K562 treated with DMSO at 1 percent for 48 hours (cell line): ENCODE data around the gene BSN. TPM values are rescaled to one million over a fixed set of nuclear protein-coding genes. Genes with fewer than 3 reads are reported as not detected.

Experiments used
- total RNA-seq: library from RNA; unstranded; fragments of 300-600 nt; gene quantifications from 2 replicates; pipeline ENCODE4 v1.2.3, GENCODE V29; 2022; ENCODE audit warnings: low replicate concordance; ENCODE audit errors: extremely low read depth

The BSN gene, protein sequence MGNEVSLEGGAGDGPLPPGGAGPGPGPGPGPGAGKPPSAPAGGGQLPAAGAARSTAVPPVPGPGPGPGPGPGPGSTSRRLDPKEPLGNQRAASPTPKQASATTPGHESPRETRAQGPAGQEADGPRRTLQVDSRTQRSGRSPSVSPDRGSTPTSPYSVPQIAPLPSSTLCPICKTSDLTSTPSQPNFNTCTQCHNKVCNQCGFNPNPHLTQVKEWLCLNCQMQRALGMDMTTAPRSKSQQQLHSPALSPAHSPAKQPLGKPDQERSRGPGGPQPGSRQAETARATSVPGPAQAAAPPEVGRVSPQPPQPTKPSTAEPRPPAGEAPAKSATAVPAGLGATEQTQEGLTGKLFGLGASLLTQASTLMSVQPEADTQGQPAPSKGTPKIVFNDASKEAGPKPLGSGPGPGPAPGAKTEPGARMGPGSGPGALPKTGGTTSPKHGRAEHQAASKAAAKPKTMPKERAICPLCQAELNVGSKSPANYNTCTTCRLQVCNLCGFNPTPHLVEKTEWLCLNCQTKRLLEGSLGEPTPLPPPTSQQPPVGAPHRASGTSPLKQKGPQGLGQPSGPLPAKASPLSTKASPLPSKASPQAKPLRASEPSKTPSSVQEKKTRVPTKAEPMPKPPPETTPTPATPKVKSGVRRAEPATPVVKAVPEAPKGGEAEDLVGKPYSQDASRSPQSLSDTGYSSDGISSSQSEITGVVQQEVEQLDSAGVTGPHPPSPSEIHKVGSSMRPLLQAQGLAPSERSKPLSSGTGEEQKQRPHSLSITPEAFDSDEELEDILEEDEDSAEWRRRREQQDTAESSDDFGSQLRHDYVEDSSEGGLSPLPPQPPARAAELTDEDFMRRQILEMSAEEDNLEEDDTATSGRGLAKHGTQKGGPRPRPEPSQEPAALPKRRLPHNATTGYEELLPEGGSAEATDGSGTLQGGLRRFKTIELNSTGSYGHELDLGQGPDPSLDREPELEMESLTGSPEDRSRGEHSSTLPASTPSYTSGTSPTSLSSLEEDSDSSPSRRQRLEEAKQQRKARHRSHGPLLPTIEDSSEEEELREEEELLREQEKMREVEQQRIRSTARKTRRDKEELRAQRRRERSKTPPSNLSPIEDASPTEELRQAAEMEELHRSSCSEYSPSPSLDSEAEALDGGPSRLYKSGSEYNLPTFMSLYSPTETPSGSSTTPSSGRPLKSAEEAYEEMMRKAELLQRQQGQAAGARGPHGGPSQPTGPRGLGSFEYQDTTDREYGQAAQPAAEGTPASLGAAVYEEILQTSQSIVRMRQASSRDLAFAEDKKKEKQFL (N-terminal part only)
- not detected in 2 replicates for total RNA-seq

DNA sequence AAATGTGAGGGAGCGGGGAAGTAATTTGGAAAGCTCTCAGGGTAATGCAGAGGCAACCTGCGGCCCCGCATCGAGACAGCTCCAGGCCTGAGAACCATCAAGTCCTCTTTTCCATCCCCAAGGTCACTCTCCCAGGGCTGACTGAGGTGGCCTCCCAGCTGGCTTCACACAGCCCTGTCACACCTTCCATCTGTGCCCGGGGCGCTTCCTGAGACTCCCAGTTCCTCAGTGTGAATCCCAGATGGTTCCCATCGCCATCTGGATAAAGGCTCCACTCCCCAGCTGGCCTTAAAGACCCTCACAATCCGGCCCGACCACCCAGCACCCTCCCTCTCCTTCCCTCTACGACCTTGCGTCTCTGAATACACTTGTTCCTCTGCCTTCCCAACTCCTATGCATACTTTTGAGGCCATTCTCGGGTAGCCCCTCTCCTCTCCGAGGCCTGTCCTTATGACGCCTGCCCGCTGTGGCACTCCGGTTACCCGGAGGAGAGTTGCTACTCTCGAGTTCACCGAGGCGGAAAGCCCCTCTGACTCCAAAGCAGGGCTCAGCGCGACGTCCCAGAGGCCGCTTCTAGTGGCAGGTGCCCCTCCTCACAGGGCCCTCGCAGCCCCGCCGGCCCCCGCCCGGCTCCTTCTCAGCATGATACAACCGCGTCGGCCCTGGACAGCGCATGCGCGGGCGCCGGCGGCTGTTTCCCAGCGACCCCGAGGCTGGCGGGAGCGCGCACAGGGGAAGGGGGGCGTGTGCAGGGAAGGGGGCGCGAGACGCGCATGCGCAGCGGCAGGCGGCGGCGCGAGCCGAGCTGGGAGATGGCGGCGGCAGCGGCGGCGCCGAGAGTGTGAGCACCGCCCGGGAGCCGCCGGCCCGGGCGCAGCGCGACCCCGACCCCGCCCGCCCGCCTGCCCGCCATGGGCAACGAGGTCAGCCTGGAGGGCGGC is at the start of gene BSN:
Gene BSN (plus strand): TSS at position 786 of the 941 bp plus-strand sequence. CDS start 126 bp downstream, at position 912.

DNA sequence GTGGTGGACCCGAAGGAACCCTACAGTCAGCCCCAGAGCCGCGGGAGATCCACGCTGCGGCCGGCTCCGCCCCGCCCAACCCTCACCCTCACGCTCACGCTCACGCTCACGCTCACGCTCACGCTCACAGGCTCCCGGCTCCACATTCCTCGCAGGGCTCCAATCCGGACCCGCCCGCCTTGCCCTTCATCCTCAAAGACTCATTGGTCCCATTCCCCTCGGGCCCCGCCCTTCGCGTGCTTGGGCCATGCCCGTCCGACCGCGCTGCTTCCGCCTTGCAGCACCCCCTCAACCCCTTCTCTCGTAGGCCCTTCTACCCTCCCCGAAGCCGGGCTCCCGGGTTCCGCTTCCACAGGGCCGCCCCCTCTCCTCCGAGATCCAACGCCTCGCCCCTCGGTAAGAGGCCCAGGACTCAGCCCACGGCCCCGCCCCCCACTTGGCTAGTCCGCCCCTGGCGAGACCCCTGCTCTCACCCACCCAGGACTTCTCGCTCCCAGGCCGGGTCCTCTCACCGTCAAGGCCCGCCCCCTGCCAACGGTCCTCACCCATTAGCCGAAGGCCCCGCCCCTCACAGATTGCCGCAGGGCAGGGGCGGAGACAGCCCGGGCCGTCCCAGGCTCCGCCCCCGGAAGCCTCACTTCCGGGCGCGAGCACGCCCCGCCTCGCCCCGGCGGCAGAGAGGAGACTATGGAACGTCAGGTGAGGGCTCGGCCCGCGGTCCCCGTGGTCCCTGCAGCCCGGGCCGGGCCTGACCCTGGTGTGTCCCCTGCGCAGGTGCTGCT is 119.6 kb downstream of the BSN start, which contains the start of gene APEH:
Gene APEH (plus strand): TSS at position 637 of the 782 bp plus-strand sequence. CDS start 51 bp downstream, at position 688.

DNA sequence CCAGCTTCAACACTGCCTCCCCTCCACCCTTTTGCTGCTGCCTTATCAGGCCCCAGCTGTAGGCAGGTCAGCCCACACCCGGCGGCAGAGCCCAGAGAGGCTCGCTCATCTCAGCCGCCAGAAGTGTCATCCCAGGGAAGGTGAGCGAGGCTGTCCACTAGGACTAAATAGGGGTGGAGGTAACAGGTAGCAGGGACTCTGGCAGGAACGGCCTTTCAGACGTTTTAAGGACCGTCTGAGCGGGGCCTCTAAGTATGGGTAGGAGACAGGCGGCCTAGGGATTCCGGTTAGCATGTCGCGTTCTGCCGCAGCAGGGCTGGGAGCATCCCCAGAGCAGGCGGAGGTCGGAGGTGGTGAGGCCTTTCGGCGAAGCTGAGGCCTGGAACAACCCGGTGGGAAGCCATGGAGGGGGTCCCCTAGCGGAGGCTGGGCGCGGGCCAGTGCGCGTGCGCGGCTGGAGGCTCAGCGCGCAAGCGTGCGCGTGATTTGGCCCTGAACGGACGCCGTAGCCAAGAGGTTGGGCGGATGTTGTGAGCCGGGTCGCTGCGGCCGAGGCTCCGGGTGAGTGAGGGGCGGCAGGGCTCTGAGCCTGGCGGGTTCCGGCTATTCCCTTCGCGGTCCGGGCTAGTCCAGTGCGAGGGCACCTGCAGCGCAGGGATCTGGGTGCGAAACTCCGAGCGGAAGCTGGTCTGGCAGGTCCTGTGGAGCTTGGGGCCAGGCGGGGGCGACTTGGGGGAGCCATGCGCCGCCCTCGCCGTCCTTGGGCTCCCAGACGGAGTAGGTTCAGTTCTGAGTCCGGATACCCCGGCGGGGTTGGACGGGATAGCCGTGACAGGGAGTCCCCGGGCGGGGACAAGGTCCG is 135.0 kb downstream of the BSN start, which contains the start of the genes MST1 and RNF123:
Gene MST1 (minus strand): TSS at position 429 of the 862 bp plus-strand sequence. CDS start 783 bp downstream, outside the sequence.
Gene RNF123 (plus strand): TSS at position 512 of the 862 bp plus-strand sequence. CDS start 1,609 bp downstream, outside the sequence.

DNA sequence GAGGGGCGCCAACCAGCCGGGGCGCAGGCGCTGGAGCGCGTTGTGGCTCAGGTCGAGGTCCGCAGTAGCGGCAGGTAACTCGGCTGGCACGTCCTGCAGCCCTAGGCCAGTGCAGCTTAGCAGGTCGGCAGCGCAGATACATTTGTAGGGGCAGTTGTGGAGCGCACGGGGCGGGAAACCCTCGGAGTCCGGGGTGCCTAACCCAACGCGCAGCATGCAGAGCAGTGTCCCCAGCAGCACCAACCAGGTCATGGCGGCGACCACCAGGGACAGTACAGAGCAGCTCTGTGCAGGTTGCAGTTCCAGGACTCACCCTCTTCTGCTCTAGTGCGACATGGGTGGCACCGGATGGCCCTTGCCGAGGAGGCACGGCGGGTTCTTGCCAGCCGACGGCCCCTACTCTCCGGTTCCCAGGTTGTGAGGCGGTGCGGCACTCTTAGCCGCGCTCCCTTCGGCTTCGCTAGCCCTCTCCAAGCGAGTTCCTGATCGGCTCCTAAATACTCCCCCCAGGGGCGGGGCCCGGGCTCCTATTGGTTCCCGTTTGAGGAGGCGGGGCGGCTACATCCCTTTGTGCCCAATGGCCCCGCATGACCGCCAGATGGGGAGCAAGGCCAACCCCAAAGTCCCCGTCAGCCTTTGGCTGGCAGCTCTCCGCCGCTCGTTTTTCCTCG is 165.1 kb downstream of the BSN start, which contains the start of gene AMIGO3:
Gene AMIGO3 (minus strand): TSS at position 471 of the 671 bp plus-strand sequence. CDS start 219 bp downstream, at position 252.

Other genes with a start within 250 kb of the BSN start
- not detected in 2 replicates for gene USP4, start 214.4 kb upstream of the BSN start, total RNA-seq
- not detected in 2 replicates for gene GPX1, start 196.1 kb upstream of the BSN start, total RNA-seq
- not detected in 2 replicates for gene RHOA, start 142.5 kb upstream of the BSN start, total RNA-seq
- not detected in 2 replicates for gene TCTA, start 142.1 kb upstream of the BSN start, total RNA-seq
- gene AMT, start 132.0 kb upstream of the BSN start, total RNA-seq, result not detected in 2 replicates
- gene NICN1, start 125.2 kb upstream of the BSN start, total RNA-seq, result not detected in 2 replicates
- gene DAG1, start 84.2 kb upstream of the BSN start, total RNA-seq, result not detected in 2 replicates
- not detected in 2 replicates for gene APEH, start 119.9 kb downstream of the BSN start, total RNA-seq
- gene MST1, start 135.0 kb downstream of the BSN start, total RNA-seq, result not detected in 2 replicates
- not detected in 2 replicates for gene RNF123, start 135.1 kb downstream of the BSN start, total RNA-seq
- gene AMIGO3, start 165.2 kb downstream of the BSN start, total RNA-seq, result not detected in 2 replicates
- not detected in 2 replicates for gene GMPPB, start 169.5 kb downstream of the BSN start, total RNA-seq
- not detected in 2 replicates for gene IP6K1, start 232.1 kb downstream of the BSN start, total RNA-seq
- not detected in 2 replicates for gene CDHR4, start 245.4 kb downstream of the BSN start, total RNA-seq
- not detected in 2 replicates for gene INKA1, start 248.8 kb downstream of the BSN start, total RNA-seq